ENCODE data around the gene RTP4.
"Not testable (repeated sequence)": the region's sequence is repeated elsewhere in the genome, so short reads cannot be mapped to it uniquely, and the experiment has no call there.

Gene RTP4

GRCh38 chr3:187370051-187370450, 1.9 kb downstream of the RTP4 start:
- no peak for FAIRE-seq

GRCh38 chr3:187375581-187375980, 7.4 kb downstream of the RTP4 start:
- no peak for FAIRE-seq

GRCh38 chr3:187377842-187378241, 9.7 kb downstream of the RTP4 start:
- no peak for FAIRE-seq

GRCh38 chr3:187382609-187383151, 14.5 kb downstream of the RTP4 start:
- FAIRE-seq = no peak

- no peak for FAIRE-seq
Measured at GRCh38 chr3:187383246-187383645, 15.1 kb downstream of the RTP4 start.

GRCh38 chr3:187385296-187385695, 17.1 kb downstream of the RTP4 start:
- no peak for FAIRE-seq

GRCh38 chr3:187396661-187397060, 28.5 kb downstream of the RTP4 start:
- FAIRE-seq = no peak

GRCh38 chr3:187398955-187399354, 30.8 kb downstream of the RTP4 start:
- FAIRE-seq = no peak

- no peak for FAIRE-seq
Measured at GRCh38 chr3:187400756-187401155, 32.6 kb downstream of the RTP4 start.

GRCh38 chr3:187401856-187402255, 33.7 kb downstream of the RTP4 start:
- FAIRE-seq = no peak

- no peak for FAIRE-seq
Measured at GRCh38 chr3:187403768-187404288, 35.6 kb downstream of the RTP4 start.

GRCh38 chr3:187406927-187407326, 38.7 kb downstream of the RTP4 start:
- FAIRE-seq = no peak

- not testable (repeated sequence) for FAIRE-seq
Measured at GRCh38 chr3:187411991-187412781, 44.0 kb downstream of the RTP4 start.

Measured in TTC549 (cell line).